Suprapubic skin (tissue), 3 donors: ENCODE data around the gene MCC.

Experiments used
- CTCF ChIP-seq, 2 donors: fragments of 200-600 bp in 1 of 2; fragments of 450-650 bp in 1 of 2; sonication (generic) in 1 of 2; IDR thresholded peaks; one replicate each; pipeline ENCODE4 v1.5.1; 2016 to 2019; ENCODE audit warnings: antibody characterized with exemption in 2 of 2, mild to moderate bottlenecking in 1 of 2, moderate library complexity in 1 of 2
- EP300 ChIP-seq: sonication (generic); formaldehyde crosslinking; IDR thresholded peaks from one replicate; pipeline ENCODE4 v1.6.1; 2017; ENCODE audit warnings: antibody characterized with exemption
- POLR2A ChIP-seq, 2 donors: fragments of 450-650 bp; IDR thresholded peaks; one replicate each; pipeline ENCODE4 v1.6.1; 2017; ENCODE audit warnings: antibody characterized with exemption in 2 of 2, mild to moderate bottlenecking in 2 of 2, moderate library complexity in 2 of 2

- no peak for TF ChIP-seq CTCF (IDR thresholded peaks at IDR 0.05)
- no peak for TF ChIP-seq POLR2A (IDR thresholded peaks at IDR 0.05)
- TF ChIP-seq EP300 = no peak
These were observed 110.2 kb downstream of the MCC start for GRCh38 chr5:113378081-113378480.
